Liver (tissue), 9 donors: ENCODE results near the gene EHD1. TPM values are rescaled to one million over a fixed set of nuclear protein-coding genes. Genes with fewer than 3 reads are reported as not detected.
A peak's percentile ranks its signal among the peaks of the same experiment; 100 is the strongest.

Experiments
- DNase-seq: peaks from one replicate; pipeline ENCODE4 v3.0.0-alpha.2; 2017; ENCODE audit warnings: low spot score
- H3K27ac ChIP-seq, 2 donors: one replicate each; pipeline ENCODE4 v1.7.0; 2013; ENCODE audit warnings: inconsistent platforms in 2 of 2, low read length in 2 of 2, control low read depth in 1 of 2, low read depth in 1 of 2, mild to moderate bottlenecking in 1 of 2
- H3K27me3 ChIP-seq, 4 donors: one replicate each; pipeline versions ENCODE4 v1.6.1 to v1.7.0; 2013; ENCODE audit warnings: low read length in 3 of 4, inconsistent platforms in 1 of 4, mild to moderate bottlenecking in 1 of 4, moderate library complexity in 1 of 4; ENCODE audit not compliant: control insufficient read depth in 4 of 4, insufficient read depth in 4 of 4
- H3K36me3 ChIP-seq, 4 donors: one replicate each; pipeline versions ENCODE4 v1.6.1 to v1.7.0; 2013; ENCODE audit warnings: low read length in 3 of 4, mild to moderate bottlenecking in 3 of 4, low read depth in 1 of 4, moderate library complexity in 1 of 4; ENCODE audit not compliant: control insufficient read depth in 4 of 4, insufficient read depth in 3 of 4
- H3K4me1 ChIP-seq, 4 donors: one replicate each; pipeline versions ENCODE4 v1.6.1 to v1.7.0; 2013; ENCODE audit warnings: low read length in 3 of 4, mild to moderate bottlenecking in 3 of 4, moderate library complexity in 1 of 4; ENCODE audit not compliant: control insufficient read depth in 4 of 4, insufficient read depth in 4 of 4
- H3K4me3 ChIP-seq, 3 donors: one replicate each; pipeline versions ENCODE4 v1.6.1 to v1.7.0; 2013; ENCODE audit warnings: low read length in 3 of 3, control low read depth in 1 of 3, low read depth in 1 of 3, mild to moderate bottlenecking in 1 of 3
- H3K9ac ChIP-seq, 2 donors: one replicate each; pipeline ENCODE4 v1.7.0; 2013; ENCODE audit warnings: low read length in 2 of 2, mild to moderate bottlenecking in 2 of 2, moderate library complexity in 2 of 2, control low read depth in 1 of 2, low read depth in 1 of 2
- H3K9me3 ChIP-seq, 4 donors: one replicate each; pipeline versions ENCODE4 v1.6.1 to v1.7.0; 2013; ENCODE audit warnings: low read length in 3 of 4; ENCODE audit not compliant: control insufficient read depth in 4 of 4
- ATF3 ChIP-seq: IDR thresholded peaks from 2 replicates; pipeline ENCODE4 v1.6.1; 2016; ENCODE audit warnings: antibody characterized with exemption
- CTCF ChIP-seq: fragments of 150-350 bp; IDR thresholded peaks from 2 replicates; pipeline ENCODE4 v1.5.1; 2017; ENCODE audit warnings: improper control_type of control experiment, low read depth, low read length; ENCODE audit not compliant: missing input control
- EGR1 ChIP-seq, 2 donors: IDR thresholded peaks; 2 replicates each; pipeline ENCODE4 v1.6.1; 2016 to 2018; ENCODE audit warnings: antibody characterized with exemption in 2 of 2, low read depth in 2 of 2
- FOXA1 ChIP-seq: IDR thresholded peaks from 2 replicates; pipeline ENCODE4 v1.6.1; 2016; ENCODE audit warnings: antibody characterized with exemption
- FOXA2 ChIP-seq: IDR thresholded peaks from 2 replicates; pipeline ENCODE4 v1.6.1; 2016; ENCODE audit warnings: antibody characterized with exemption
- GABPA ChIP-seq, 2 donors: IDR thresholded peaks in 1 of 2; conservative IDR thresholded peaks in 1 of 2; 2 replicates each; pipeline ENCODE4 v1.6.1; 2016; ENCODE audit warnings: antibody characterized with exemption in 2 of 2, mild to moderate bottlenecking in 1 of 2, moderate library complexity in 1 of 2
- HNF4A ChIP-seq, 2 donors: conservative IDR thresholded peaks; 2 replicates each; pipeline ENCODE4 v1.6.1; 2016; ENCODE audit warnings: antibody characterized with exemption in 2 of 2, mild to moderate bottlenecking in 2 of 2
- HNF4G ChIP-seq: IDR thresholded peaks from 2 replicates; pipeline ENCODE4 v1.6.1; 2016; ENCODE audit warnings: antibody characterized with exemption
- JUND ChIP-seq, 2 donors: IDR thresholded peaks; 2 replicates each; pipeline ENCODE4 v1.6.1; 2016; ENCODE audit warnings: antibody characterized with exemption in 2 of 2
- MAX ChIP-seq: IDR thresholded peaks from 2 replicates; pipeline ENCODE4 v1.6.1; 2016; ENCODE audit warnings: antibody characterized with exemption
- NR2F2 ChIP-seq: IDR thresholded peaks from 2 replicates; pipeline ENCODE4 v1.6.1; 2016; ENCODE audit warnings: antibody characterized with exemption
- RAD21 ChIP-seq, 2 donors: IDR thresholded peaks; 2 replicates each; pipeline ENCODE4 v1.6.1; 2016; ENCODE audit warnings: antibody characterized with exemption in 2 of 2, mild to moderate bottlenecking in 2 of 2
- REST ChIP-seq: IDR thresholded peaks from 2 replicates; pipeline ENCODE4 v1.6.1; 2016; ENCODE audit warnings: antibody characterized with exemption, mild to moderate bottlenecking
- RXRA ChIP-seq, 2 donors: IDR thresholded peaks; 2 replicates each; pipeline ENCODE4 v1.6.1; 2017 to 2018; ENCODE audit warnings: antibody characterized with exemption in 2 of 2, mild to moderate bottlenecking in 1 of 2
- SP1 ChIP-seq: IDR thresholded peaks from 2 replicates; pipeline ENCODE4 v1.6.1; 2018; ENCODE audit warnings: antibody characterized with exemption, mild to moderate bottlenecking
- TAF1 ChIP-seq: conservative IDR thresholded peaks from 2 replicates; pipeline ENCODE4 v1.6.1; 2016; ENCODE audit warnings: antibody characterized with exemption, mild to moderate bottlenecking
- YY1 ChIP-seq: IDR thresholded peaks from 2 replicates; pipeline ENCODE4 v1.6.1; 2016; ENCODE audit warnings: antibody characterized with exemption, mild to moderate bottlenecking
- ZBTB33 ChIP-seq: IDR thresholded peaks from 2 replicates; pipeline ENCODE4 v1.6.1; 2016; ENCODE audit warnings: antibody characterized with exemption
- WGBS: extraction: QIAGEN DNeasy Blood & Tissue Kit; methylation state at CpG from one replicate; pipeline ENCODE4 v1.1.7; 2013; 5-methylcytosine and 5-hydroxymethylcytosine counted together
- polyA plus RNA-seq, 2 donors: library from polyadenylated mRNA; stranded (reverse) in 1 of 2; unstranded in 1 of 2; fragments of 200-250 nt in 1 of 2; fragments of >200 nt in 1 of 2; fragmentation: Nextera tagmentation in 1 of 2; extraction: Ambion mirVana in 1 of 2; gene quantifications; one replicate each; pipeline versions ENCODE4 v1.2.1 to v1.2.3, GENCODE V29; 2013 to 2015
- total RNA-seq, 2 donors: library from RNA; depleted of rRNA; stranded (reverse); fragments of >200 nt; gene quantifications; one replicate each; pipeline ENCODE4 v1.2.3, GENCODE V29; 2014
- donor health status: healthy.
- donor health status: healthy.
- donor health status: healthy.
- donor health status: healthy.
- donor health status: healthy.

EHD1 gene
- 10 to 100 TPM; 27.3 to 36.4 TPM for total RNA-seq
- 10 to 100 TPM in 1 of 2 donors, 1 to 10 TPM in 1; 8.3 to 11.1 TPM for polyA plus RNA-seq

- TF ChIP-seq JUND (IDR thresholded peaks at IDR 0.05) (no peak), TAF1 (peak; percentile 95), ZBTB33 (peak; percentile 99), ATF3 (no peak), EGR1 (IDR thresholded peaks at IDR 0.05; ENCODE audit: low read depth in 2 of 2) (peak in 1 of 2 donors; percentile 57), HNF4A (conservative IDR thresholded peaks at IDR 0.05) (peak in 1 of 2 donors; percentile 22), SP1 (peak; percentile 81), FOXA1 (no peak), RAD21 (IDR thresholded peaks at IDR 0.05) (peak in 1 of 2 donors; percentile 56), HNF4G (no peak), NR2F2 (no peak), GABPA (IDR thresholded peaks at IDR 0.05 in 1 of 2, conservative IDR thresholded peaks at IDR 0.05 in 1 of 2) (no peak), YY1 (peak; percentile 51), MAX (no peak), REST (peak; percentile 84), RXRA (IDR thresholded peaks at IDR 0.05) (peak in 1 of 2 donors; percentile 28), FOXA2 (no peak), CTCF (peak; percentile 35)
- peak within 1 kb of the TSS; percentile 82 to 96 (median 84) for H3K4me3 ChIP-seq
- peaks cover 11 to 59% (median 50%) of the 10 kb centered on the region in 4 donors for H3K4me1 ChIP-seq
- no peaks in the 10 kb centered on the region for H3K27me3 ChIP-seq
- under 1% methylated on average over 75 of the region's 75 CpGs for WGBS
- peak; percentile 100 for DNase-seq
- no peaks in the 10 kb centered on the region for H3K36me3 ChIP-seq
- peak within 1 kb of the TSS; percentile 86 to 90 for H3K27ac ChIP-seq
- H3K9ac ChIP-seq, result peak within 1 kb of the TSS; percentile 76 to 88
- no peaks in the 10 kb centered on the region for H3K9me3 ChIP-seq
Observed at GRCh38 chr11:64878494-64879243, at the start of gene EHD1. TSS of gene EHD1 (minus strand) at chr11:64878621. CDS start at chr11:64878464, 157 bp downstream.
